Measurements from ENCODE around the gene PODXL2.
"Not testable (repeated sequence)": the region's sequence is repeated elsewhere in the genome, so short reads cannot be mapped to it uniquely, and the experiment has no call there.

Gene PODXL2

DNA sequence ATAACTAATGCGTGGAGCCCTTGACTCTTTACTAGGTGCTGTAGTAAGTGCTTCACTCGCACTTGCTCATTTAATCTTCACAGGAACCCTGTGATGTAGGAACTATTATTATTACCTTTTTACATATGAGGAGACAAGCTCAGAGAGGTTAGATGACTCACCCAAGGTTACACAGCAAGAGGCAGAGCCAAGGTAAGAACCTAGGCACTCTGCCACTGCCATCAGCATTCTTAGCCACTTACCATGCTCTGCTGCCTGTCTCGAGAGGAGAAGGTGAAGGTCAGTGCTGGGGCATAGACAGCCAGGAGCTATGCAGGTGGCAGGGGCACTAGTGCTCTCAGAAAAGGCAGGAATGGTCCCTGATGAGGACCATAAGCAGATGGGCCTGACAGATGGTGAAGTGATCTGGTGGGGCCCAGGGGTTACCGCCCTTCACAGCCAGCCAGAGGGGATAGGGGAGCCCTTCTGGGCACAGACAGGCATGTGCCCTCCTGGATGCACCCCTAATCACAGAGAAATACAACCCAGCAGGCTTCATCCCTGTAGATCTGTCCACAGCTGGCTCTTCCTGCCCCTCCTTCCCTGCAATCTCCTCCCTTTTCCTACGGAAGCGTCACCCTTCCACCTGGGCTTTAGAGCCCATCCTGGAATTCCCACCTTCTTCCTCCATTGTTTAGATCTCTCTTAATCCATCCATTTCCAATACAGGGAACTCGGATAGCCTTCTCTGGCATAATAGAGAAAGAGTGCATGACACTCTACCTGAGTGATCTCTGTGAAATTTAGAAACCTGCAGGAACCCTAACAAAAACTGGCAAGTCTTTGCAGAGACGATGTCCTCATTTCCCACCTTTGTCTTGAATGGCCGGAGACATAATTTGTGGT lies 70.7 kb downstream of the PODXL2 start:
- DNase-seq = peak in 2 of 10 donors; percentile 3 to 16

DNA sequence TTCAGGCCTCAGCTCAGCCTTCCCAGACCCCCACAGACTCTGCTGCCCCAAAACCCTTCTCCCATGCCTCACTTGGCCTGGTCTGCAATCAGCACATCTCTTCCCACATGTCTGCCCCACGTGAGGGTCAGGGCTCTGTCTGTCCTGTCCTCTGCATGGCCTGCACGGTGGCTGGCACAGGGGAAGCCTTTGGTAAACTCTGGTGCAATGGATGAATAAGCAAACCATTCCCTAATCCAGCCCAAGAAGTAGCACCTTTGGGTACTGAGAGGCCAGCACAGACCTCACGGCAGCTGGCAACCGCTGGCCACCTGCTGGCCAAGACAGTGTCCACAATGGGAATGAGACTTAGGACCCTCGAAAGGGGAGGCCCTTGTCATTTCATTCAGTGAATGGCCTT lies 71.4 kb downstream of the PODXL2 start:
- intact Hi-C loops (cut with DNase I) = no loop called here
- DNase-seq = peak in 3 of 10 donors; percentile 24 to 43 (median 31)

More for the DNA sequence above, 70.7 kb downstream of the PODXL2 start:
- intact Hi-C loops (cut with DNase I) = loop anchor here (5.0 kb wide), 1 partner anchor 123 kb away; the partner anchor contains the start of gene MGLL

DNA sequence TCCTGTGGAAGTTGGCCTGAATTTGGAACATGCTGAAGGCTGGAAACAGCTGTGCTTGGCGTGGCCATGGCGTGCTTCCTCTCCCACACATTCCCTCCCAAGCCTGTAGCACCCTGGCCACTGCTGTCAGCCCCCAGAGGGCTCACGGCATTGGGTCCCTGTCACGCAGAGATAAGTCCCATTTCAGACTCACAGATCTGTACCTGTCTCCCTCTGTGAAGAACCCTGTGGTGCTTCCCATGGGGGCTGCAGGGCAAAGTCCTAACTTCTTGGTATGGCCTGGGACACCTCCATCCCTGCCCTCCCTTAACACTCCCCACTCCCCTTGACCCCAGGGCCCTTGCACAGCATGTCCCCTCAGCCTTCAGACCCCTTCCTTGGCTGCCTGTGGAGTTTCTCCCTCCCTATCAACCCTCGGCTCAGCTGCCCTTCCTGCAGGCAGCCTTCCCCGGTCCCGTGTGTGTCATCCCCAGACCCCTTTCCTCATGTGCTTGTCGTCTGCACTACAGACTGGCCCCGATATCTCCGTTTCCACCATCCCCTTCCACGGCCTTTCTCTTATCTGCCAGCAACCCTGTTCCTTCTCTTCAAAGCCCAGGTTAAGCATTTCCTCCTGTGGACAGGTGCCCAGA lies 72.4 kb downstream of the PODXL2 start:
- intact Hi-C loops (cut with DNase I) = no loop called here
- peak in 3 of 10 donors; percentile 59 to 72 (median 72) for DNase-seq

DNA sequence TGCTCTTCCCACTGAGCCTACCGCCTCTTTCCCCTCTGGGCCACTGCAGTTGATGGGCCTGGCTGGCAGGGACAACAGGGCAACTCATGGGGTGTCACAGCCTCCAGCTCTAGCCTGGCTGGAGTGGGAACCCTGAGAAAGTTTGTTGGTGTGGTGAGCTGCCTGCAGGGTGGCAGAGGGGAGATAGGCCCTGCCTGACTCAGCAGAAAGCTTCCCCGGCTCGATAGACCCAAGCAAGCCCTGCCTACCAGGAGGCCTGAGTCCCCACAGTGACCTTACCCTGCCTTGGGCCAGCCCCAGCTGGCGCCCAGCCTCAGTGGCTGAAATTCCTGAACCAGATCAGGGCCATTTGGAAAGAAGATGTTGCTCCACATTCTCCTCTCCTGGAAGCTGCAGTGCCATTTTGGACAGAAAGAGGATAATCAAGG lies 73.2 kb downstream of the PODXL2 start:
- DNase-seq = peak in 3 of 10 donors; percentile 43 to 62 (median 56)
- intact Hi-C loops (cut with DNase I) = no loop called here

DNA sequence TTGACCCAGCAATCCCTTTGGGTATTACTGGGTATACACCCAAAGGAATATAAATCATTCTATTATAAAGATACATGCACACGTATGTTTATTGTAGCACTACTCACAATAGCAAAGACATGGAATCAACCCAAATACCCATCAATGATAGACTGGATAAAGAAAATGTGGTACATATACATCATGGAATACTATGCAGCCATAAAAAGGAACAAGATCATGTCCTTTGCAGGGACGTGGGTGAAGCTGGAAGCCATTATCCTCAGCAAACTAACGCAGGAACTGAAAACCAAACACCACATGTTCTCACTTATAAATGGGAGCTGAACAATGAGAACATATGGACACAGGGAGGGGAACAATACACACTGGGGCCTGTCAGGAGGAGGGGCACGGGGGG lies 75.9 kb downstream of the PODXL2 start:
- intact Hi-C loops (cut with DNase I) = not testable (repeated sequence)

DNA sequence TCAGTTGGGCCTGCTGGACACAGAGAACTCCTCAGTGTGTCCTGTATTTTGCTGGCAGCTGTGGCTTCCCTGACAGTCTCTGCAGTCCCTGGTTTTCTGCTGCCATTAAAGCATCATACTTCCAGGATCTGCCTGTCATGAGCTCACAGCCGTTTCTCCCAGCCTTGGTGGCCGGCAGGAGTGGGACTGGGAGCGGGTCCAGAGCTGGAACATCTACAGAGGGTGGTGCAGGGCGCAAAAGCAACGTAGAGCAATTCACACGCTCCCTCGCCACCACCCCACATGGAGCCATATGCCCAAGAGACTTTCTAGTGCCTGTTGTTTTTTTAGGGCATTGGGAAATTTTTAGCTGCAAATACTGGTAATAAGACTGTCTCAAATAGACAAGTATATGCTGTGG lies 77.3 kb downstream of the PODXL2 start:
- intact Hi-C loops (cut with DNase I) = no loop called here
- DNase-seq = peak in 4 of 10 donors; percentile 15 to 89 (median 82)

More for the DNA sequence above, 75.9 kb downstream of the PODXL2 start:
- not testable (repeated sequence) for DNase-seq

DNA sequence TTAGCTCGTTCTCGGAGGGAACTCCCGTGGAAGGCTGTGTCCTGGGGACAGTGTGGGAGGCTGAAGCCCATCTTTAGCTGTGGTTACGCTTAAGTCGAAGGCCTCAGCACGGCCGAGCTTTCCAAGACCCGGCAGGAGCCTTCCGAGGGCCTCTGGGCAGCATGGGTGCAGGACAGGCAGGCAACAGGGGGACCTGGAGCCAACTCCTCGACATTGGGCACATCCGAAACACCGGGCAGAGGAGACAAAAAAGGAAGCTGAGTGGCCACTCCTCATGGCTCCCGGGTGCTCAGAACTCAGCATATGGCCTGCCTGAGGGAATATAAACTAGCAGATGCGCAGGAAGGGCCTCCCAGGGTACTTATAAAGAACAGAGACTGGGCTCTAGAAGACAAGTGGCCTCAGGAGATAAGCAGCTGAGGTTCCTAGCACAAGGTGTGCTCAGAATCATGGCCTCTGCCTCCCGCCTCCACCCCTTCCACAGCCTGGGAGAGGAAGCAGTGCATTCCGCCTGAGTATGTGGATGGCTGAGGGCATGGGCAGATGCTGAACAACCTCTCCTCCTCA lies 77.9 kb downstream of the PODXL2 start:
- intact Hi-C loops (cut with DNase I) = no loop called here

DNA sequence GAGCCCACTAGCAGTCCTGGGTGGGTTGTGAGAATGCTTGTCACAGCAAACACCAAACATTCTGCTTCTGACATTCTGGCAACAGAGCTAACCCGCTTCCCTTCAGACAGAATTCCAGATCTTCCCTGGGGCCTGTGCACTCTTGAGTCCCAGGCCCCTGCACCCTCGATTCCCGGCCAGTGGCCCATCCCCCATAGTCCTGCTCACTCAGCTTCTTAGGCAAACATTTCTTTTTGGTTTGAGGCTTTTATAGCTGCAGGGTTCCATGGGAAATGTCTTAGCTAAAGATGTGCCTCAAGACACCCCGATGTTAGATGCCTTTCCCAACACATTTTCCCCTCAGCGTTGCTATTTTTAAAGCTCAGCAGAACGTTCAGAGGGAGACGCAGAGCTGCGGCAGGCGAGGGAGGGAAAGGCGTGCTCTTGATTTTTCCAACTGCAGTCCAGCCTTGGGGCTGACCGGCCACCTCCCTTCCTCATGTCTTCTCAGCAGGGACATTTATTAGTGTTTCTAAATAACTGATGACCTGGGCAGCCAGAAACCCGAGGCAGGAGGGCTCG lies 78.9 kb downstream of the PODXL2 start:
- peak in 3 of 10 donors; percentile 15 to 89 (median 76) for DNase-seq
- intact Hi-C loops (cut with DNase I) = no loop called here

More for the DNA sequence above, 77.9 kb downstream of the PODXL2 start:
- DNase-seq = peak in 4 of 10 donors; percentile 11 to 65 (median 61)

DNA sequence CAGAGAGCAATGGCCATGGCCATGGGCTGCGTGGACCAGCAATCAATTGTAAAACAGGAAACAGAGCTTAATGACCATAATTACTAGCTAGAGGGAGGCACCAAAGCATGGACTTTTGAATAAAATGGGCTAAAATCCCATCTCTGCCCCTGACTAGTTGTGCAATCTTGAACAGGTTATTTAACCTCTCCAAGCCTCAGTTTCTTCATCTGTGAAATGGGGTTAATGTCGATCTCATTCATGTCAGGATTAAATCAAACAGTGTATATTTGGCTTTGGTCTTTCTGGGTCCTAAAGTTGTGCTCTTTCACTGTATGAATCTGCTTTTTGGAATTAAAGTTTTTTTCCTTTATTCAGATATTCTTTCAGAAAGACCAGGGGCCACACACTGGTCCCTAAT lies 79.9 kb downstream of the PODXL2 start:
- no peak for DNase-seq
- intact Hi-C loops (cut with DNase I) = no loop called here

DNA sequence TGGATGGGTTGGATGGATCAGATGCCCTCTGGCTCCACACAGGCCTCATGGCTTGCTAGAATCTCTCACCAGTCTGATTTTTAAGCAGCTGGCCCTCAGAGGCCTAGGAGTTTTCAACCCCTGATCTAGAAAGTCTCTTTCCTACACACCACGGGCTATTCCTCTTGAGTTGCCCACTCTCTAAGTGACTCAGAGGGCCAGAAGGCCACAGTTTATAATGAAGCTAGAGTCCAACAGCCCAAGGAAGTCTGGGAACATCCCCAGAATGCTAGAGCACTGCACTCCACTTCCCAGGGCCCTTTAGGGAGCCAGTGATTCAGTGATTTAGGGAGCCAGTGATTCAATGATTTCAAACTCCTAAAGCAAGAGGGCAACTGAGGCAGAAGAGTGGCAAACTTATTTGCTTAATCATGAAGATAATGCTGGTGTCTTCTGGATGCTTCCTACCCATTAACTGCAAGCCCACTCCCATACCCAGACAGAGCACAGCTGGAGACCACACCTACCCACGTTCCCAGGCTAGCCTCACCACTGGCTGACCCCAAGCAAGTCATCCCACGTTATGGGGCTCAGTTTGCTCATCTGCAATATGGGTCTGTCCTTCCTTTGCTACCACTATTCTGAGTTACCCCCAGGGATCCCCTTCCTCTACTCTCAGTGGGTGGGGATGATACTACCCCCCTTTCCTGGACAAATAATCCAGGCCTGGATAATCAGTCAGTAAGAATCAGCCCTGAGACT lies 80.5 kb downstream of the PODXL2 start:
- DNase-seq = peak in 1 of 10 donors; percentile 32
- intact Hi-C loops (cut with DNase I) = no loop called here

DNA sequence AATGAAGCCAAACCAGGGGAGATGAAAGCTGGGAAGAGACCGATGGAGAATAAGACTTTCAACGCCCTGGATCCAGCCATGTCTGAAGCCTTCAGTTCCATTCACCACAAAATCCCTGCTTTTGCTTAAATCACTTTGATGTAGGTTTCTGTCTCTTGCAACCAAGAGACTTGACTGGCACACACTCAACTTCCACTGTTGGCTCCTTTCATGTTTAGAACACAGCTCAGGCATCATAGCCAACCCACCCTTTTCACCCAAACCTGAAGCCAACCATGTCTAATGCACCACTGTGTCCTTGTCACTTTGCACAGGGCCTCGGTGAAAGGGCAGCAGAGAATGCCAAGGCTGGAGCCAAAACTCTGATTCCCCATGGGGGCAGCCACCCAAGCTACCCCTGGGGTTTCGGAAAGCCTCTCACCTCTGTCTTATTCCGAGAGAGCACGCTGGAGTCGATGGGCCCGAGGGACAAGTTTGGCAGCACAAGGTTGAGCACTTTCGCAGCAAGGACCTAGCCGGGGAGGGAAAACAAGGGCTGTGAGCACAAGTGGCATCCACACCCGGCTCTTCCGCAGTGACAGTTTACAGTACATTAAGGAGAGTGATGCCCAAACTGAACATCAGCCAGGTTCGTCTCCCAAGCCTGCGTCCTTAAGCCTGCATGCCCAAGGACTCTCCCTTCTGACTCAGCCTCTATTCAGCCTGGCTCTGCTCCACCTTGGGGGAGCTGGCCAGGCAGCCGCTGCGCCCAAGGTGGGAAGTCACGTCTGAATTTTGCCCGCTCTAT lies 81.4 kb downstream of the PODXL2 start:
- peak in 4 of 10 donors; percentile 8 to 81 (median 66) for DNase-seq
- intact Hi-C loops (cut with DNase I) = no loop called here

DNA sequence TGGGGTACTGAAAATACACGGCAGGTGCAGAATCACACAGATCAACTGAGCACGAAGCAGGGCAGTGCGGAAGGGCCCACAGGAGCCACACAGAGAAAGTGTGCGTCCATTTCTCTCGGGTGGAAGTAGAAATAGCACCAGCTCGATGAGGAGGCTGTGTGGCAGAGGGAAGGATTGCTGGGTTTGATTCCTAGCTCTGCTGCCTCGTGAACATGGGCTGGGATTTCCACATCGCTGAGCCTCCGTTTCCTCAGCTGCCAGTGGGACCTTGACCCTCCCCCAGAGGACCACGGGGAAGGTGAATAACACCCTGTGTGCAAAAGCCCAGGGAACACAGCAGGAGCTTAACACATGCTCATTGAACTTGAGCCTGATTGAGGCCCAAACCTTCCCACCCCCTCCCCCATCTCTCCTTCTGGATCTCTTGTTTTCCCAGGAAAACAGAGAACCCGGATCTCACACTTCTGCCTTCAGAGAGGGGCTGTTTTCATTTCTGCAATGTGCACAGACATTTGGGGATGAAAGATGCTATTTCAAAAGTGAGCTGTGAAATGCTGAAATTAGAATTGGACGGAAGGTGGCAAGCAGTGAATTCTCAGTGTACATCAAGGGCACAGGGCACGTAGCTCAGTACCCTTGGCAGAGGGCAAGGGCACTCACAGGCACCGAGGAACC lies 82.2 kb downstream of the PODXL2 start:
- DNase-seq = peak in 3 of 10 donors; percentile 11 to 70 (median 32)
- intact Hi-C loops (cut with DNase I) = no loop called here

DNA sequence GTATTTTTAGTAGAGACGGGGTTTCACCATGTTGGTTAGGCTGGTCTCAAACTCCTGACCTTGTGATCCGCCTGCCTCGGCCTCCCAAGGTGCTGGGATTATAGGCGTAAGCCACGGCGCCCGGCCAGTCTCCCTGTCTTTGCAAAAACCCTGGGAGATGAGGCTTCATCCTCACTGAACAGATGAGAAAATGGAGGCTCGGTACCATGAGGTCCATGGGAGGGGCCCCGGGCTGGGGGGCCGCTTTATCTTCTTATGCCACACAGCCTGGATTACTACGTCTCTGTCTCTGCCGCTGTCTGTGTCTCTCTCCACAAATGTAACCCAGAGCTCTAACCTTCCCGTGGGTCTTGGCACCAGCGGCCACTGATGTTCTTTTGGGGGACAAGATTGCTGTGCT lies 82.9 kb downstream of the PODXL2 start:
- DNase-seq = peak in 3 of 10 donors; percentile 28 to 58 (median 56)
- intact Hi-C loops (cut with DNase I) = no loop called here

DNA sequence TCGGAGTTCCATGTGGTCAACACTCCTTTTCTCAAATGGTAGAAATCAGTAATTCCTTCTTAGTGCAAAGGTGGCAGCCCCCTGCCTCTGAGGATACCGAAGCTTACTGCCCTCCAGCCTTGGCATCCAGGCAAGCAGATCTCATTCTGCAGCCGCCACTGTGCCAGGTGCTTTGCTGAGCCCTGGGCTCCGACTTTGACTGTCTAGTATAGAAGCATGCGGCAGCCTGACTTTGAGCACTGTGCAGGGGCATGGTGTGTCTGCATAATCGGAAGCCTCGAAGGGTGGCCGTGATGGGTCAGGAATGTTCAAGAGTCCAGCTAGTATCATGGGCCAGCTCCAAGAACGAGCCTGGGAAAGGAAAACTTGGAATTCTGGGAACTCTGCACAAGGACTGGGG lies 83.5 kb downstream of the PODXL2 start:
- DNase-seq = peak in 3 of 10 donors; percentile 61 to 77 (median 67)

DNA sequence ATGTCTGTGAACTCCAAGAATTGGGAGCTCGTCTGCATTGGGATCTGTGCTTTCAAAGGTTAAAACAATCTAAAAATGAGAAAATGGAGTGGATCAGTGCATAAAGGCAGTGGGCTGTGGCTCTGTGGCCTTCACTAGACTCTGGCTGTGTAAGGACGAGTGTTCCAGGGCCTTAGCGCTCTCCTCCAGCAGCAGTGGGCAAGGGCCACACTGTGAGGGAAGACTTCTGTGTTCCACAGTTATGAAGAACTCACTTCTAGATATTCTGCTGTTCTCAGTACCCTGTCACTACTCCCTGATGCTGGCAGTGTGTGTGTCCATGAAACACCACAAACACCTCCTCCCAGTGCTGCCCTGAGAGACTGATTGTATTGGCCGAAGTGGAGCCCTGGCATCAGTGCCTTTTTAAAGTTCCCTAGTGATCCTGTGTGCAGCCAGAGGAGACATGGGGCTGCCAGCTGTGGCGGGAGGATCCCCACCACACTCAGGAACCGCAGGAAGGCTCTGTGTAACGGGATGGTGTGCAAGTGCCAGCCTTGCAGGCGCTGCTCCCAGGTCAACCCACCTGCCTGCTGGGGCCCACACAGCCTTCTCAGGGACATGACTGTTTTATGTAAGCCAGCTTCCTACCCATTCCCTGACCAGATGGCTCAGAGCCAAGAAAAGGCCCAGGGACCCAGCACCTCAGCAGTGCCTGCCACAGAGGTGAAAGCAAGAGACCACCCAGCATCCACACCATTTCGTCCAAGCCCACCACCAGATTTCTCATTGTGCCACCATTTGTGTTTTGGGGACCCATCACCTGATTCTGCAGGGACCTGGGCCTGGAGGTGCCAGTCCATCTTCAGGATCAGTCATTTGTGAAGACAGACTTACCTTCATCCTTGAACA lies 84.1 kb downstream of the PODXL2 start:
- intact Hi-C loops (cut with DNase I) = no loop called here
- peak in 3 of 10 donors; percentile 45 to 60 (median 58) for DNase-seq

More for the DNA sequence above, 83.5 kb downstream of the PODXL2 start:
- intact Hi-C loops (cut with DNase I) = no loop called here

DNA sequence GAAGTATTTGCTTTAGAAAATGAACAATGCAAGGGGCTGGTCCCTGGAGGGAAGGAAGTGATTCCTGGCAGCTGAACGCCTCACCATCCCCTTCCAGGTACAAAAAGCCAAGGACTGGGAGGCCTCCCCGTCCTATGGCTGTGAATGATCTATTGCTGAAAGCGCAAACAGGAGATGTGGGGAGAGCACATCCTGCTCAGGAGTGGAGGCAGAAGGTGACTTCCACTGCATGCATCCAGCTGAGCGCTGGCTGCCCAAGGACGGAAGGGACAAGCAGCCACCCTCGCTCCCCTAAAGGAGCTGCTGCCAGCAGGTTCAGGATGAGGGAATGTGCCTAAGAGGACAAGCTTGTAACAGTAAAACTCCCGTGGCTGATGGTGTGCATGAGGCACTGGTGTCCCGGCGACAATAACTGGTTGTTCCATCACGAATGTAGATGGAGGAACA lies 85.2 kb downstream of the PODXL2 start:
- DNase-seq = peak in 3 of 10 donors; percentile 37 to 77 (median 62)
- intact Hi-C loops (cut with DNase I) = no loop called here

DNA sequence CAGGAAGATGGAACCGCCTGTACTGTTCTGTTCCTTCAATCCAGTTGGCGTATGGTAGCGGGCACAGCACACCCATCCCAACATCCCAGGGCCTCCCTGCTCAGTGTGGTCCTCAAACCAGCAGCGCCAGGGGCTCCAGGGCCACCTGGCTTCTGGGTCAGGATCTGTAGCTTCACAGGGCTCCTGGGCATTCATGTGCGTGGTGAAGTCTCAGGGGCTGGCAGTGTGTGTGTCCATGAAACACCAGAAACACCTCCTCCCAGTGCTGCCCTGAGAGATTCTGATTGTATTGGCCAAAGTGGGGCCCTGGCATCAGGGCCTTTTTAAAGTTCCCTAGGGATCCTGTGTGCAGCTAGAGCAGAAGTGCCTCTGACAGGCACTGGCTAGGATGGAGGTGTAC lies 85.9 kb downstream of the PODXL2 start:
- DNase-seq = peak in 1 of 10 donors; percentile 80
- intact Hi-C loops (cut with DNase I) = no loop called here

Measured in posterior cingulate gyrus (tissue), 11 donors.